Measurements from ENCODE around the gene RHBDD2.
"Not testable (repeated sequence)": the region's sequence is repeated elsewhere in the genome, so short reads cannot be mapped to it uniquely, and the experiment has no call there.

Gene RHBDD2

DNA sequence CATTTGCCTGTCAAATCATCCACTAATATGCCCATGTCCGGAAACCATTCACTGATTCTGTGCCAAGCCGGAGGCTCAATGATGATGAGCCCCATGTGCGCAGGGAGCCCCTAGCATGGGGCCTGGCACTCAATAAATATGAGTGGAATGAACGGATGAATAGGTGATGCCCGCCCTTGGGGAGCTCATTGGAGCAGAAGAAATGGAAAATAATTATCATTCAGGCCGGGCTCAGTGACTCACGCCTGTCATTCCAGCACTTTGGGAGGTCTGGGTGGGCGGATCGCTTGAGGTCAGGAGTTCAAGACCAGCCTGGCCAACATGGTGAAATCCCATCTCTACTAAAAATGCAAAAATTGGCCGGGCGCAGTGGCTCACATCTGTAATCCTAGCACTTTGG is 11.0 kb downstream of the RHBDD2 start:
- DNase-seq, result no peak

GRCh38 chr7:75891237-75891636 is 12.4 kb downstream of the RHBDD2 start:
- not testable (repeated sequence) for DNase-seq

- DNase-seq, result no peak
These were observed 13.1 kb downstream of the RHBDD2 start for GRCh38 chr7:75891815-75892411.

DNA sequence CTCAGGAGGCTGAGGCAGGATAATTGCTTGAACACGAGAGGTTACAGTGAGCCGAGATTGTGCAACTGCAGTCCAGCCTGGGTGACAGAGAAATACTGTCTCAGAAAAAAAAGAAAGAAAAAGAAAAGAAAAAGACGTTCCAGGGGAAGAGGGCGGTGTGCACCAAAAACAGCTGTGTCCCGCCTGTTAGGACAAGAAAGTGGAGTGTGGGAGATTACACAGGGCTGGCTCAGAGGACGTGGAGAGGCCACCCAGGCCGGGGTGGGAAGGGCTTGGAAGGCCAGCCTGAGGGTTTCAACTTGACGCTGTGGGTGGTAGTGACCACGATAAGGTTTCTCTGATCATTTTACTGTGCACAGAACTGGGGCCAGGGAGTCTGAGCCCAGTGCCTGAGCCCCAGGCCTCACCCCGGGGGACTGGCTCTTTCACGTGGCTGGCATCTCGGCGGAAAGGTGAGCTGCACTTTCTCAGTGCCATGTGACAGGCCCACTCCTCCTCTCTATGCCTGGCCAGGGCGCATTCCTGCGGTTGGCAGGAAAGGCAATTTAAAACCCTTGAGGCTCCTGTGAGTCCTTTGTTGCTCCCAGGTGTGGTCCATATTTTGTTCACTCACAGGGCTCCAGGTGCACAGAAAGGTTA is 13.9 kb downstream of the RHBDD2 start:
- DNase-seq, result no peak

DNA sequence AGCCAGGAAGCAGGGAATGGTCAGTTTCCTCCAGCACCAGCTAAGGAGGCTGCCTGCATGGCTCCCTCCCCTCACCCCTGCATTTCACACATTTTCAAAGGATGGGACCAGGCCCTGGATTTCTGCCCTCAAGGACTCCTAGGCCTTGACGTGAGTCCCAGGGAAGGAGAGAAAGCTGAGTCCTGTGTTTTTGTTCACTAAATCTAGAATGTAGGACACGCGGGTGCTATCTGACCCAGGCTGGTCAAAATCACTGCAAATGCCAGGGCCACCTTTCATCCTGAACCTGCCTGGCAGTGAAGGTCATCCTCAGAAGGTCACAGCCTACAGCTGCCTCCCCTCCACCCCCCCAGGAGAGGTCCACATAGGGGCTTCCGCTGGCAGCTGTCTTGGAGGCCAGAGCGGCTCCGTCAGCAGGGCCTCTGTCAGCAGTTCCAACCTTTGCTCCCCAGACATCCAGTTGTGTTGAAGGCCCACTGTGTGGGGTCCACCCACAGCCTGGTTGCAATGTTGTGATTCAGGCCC is 18.0 kb downstream of the RHBDD2 start:
- no peak for DNase-seq

DNA sequence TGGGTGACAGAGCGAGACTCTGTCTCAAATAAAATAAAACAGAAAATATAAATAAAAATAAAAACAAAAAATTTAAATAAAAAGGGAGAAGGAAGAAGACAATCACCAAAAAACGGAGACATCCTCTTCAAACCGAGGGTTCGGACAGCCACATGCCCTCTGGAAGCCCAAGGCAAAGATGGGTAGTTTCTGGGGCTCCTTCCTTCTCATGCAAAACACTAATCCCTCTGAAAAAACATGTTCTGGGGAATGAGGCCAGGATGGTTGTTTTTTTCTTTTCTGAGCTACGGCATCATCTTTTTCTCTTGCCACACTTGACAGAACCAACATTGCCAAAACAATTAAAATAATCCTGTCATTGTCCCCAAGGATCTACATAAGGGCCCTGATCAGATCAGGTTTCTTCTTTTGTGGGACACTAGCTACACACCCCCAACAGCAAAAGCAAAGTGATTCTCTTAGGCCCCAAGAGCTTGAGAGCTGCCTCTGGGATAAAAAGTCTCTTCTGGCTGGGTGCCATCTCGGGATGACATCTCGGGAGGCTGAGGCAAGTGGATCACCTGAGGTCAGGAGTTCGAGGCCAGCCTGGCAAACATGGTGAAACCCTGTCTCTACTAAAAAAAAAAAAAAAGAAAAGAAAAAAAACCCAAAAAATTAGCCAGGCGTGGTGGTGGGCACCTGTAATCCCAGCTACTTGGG is 21.9 kb downstream of the RHBDD2 start:
- no peak for DNase-seq

GRCh38 chr7:75905785-75906604 is 27.2 kb downstream of the RHBDD2 start:
- DNase-seq, result peak; percentile 53

GRCh38 chr7:75906991-75907667 is 28.3 kb downstream of the RHBDD2 start:
- no peak for DNase-seq

DNA sequence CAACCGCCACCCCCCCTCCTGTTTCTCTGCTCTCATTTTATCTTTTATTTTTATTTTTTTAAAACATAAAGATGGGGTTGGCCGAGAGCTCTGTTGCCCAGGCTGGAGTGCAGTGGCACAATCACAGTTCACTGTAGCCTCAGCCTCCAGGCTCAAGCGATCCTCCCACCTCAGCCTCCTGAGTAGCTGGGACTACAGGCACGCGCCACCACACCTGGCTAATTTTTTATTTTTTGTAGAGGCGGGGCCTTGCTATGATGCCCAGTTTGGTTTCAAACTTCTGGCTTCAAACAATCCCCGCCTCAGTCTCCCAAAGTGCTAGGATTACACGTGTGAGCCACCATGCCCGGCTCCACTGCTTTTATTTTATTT is 28.8 kb downstream of the RHBDD2 start:
- not testable (repeated sequence) for DNase-seq

- DNase-seq, result no peak
These were observed 30.8 kb downstream of the RHBDD2 start for GRCh38 chr7:75909521-75910132.

DNA sequence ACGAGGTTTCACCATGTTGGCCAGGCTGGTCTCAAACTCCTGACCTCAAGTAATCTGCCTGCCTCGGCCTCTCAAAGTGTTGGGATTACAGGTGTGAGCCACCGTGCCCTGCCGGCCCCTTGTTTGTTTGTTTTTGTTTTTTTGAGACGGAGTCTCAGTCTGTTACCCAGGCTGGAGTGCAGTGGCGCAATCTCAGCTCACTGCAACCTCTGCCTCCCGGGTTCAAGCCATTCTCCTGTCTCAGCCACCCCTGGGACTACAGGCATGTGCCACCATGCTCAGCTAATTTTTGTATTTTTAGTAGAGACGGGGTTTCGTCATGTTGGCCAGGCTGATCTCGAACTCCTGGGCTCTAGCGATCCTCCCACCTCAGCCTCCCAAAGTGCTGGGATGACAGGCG is 32.4 kb downstream of the RHBDD2 start:
- not testable (repeated sequence) for DNase-seq

DNA sequence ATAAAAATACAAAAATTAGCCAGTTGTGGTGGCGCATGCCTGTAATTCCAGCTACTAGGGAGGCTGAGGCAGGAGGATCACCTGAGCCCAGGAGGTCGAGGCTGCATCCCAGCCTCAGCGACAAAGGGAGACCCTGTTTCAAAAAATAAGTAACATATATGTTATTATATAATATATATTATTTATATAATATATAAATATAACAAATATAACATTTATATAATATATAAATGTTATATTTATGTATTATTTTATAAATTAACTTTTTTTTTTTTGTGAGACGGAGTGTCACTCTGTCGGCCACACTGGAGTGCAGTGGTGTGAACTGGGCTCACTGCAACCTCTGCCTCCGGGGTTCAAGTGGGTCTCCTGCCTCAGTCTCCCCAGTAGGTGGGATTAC is 34.6 kb downstream of the RHBDD2 start:
- no peak for DNase-seq

GRCh38 chr7:75914169-75914654 is 35.4 kb downstream of the RHBDD2 start:
- DNase-seq, result no peak

- peak; percentile 93 for DNase-seq
These were observed 36.0 kb downstream of the RHBDD2 start, which contains the start of gene POR for GRCh38 chr7:75914655-75915415. TSS of gene POR (plus strand) at chr7:75915155. CDS start at chr7:75954002, 38,847 bp downstream.

- peak; percentile 16 for DNase-seq
These were observed 36.8 kb downstream of the RHBDD2 start for GRCh38 chr7:75915416-75916156.

DNA sequence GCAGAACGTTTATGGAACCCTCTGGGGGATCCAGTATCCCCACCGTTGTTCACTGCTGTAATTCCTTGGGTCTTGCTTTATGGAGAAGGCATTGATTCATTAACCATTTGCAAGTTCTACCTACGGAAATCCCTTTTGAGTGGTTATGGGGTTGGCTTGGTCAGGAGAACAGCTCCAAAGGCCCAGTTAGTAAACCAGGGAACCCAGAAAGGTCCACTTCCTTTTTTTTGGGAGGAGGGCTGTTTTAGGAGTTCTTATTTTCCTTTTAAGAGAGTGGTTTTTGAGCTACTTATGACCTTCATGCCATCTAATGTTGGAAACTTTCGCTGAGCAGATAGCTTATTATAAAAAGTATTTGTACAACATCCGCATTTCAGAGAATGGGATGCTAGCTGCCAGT is 37.4 kb downstream of the RHBDD2 start:
- no peak for DNase-seq

DNA sequence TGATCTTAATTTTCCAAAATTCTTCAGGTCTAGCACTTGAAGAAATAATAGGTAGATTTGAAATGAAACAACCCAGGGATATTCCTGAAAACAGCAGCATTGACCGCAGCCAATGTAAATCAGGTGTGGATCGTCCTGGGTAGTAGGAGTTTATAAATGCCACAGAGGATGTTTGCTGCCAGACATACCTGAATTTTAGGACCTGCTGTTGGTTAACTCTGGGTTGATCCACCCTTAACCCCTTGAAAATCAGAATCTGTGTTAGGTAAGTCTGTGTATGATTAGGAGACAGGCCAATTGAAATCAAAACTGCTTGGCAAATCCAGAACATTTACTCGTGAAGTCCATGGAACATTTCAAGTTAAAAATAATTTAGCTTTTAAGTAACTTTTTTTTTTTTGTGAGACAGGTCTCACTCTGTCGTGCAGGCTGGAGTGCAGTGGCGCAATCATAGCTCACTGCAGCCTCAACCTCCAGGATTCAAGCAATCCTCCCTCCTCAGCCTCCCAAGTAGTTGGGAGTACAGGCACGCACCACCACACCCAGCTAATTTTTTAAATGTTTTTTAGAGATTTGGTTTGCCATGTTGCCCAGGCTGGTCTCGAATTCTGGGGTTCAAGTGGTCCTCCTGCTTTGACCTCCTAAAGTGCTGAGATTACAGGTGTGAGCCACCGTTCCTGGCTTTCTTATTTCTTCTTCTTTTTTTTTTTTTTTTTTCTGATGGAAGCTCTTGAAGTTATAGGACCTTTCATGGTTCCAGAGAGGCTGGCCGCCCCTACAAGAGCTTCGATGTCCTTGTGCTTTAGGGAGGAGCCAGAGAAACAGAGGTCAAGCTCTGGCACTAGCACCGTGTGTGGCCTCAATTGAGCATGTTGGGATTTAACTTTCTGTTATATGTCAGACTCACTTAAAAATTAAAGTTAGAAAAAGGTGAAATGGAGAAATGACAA is 38.1 kb downstream of the RHBDD2 start:
- DNase-seq, result no peak

DNA sequence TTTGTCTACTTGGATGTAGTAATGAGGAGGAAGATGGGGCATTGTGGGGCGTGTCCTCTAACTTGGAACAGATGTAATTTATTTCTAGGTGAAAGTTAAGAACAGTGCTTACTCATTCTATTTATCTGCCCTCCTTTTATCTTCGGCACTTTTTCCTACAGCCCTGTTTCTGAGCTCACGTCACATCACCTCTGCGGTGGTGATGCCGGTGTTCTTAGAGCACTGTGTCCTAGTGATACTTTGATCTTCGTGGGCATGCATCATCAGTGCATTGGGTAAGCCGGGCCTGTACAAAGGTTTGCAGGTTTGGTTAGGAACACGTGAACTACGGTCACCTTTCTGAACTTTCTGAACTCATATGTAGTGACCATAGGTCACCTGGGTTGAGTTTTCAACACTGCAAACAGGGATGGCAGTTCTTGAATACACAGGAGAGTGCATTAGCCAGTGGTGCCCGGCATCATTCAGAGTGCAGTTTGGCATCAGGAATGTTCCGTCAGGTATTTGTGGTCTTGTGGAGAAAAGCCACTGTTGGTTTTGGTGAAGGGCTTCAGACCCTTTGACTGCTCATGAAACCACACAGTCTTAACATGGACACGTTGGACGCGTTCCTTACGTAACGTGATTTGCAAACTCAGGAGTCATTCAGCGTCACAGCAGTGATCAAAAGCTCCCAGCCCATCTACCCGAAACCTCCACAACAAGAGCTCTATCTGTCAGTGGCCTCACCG is 41.8 kb downstream of the RHBDD2 start:
- no peak for DNase-seq

Data from NK-92 treated with Interleukin-12 subunit alpha and Interleukin-12 subunit beta, amount 100 ng/mL, for 24 hours (cell line).